HG03139 (cell line): ENCODE data around the gene DLGAP4.

Experiments
- ATAC-seq: cut with Tn5 transposase; IDR thresholded peaks from one replicate; pipeline ENCODE4 v1.9.1; 2021; ENCODE audit not compliant: unreplicated experiment

Gene DLGAP4

GRCh38 chr20:36305602-36306551, at the start of gene DLGAP4:
Gene DLGAP4, plus strand, starts transcription at chr20:36306339. Its CDS starts 125,379 bp downstream, at chr20:36431718.
- ATAC-seq: no peak

GRCh38 chr20:36259177-36260061, 46.7 kb upstream of the DLGAP4 start:
- no peak for ATAC-seq

DNA sequence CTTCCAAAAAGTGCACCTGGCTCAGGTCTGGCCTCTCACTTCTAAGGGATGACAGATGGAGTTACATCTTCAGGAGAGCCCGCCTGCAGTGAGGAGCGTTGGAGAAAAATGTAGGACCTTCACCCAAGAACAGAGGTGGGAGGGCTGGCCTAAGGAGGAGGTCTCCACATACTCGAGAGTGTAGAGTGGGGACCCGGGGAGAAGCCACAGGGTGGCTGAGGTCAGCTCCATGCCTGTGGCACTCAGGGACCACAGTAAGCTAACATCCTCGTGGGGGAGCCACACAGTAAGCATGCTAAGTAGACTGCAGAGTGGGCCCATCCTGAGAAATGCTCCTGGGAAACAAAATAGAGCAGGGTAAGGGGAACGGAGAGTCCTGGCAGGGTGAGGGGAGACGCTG, 45.8 kb upstream of the DLGAP4 start:
- no peak for ATAC-seq

DNA sequence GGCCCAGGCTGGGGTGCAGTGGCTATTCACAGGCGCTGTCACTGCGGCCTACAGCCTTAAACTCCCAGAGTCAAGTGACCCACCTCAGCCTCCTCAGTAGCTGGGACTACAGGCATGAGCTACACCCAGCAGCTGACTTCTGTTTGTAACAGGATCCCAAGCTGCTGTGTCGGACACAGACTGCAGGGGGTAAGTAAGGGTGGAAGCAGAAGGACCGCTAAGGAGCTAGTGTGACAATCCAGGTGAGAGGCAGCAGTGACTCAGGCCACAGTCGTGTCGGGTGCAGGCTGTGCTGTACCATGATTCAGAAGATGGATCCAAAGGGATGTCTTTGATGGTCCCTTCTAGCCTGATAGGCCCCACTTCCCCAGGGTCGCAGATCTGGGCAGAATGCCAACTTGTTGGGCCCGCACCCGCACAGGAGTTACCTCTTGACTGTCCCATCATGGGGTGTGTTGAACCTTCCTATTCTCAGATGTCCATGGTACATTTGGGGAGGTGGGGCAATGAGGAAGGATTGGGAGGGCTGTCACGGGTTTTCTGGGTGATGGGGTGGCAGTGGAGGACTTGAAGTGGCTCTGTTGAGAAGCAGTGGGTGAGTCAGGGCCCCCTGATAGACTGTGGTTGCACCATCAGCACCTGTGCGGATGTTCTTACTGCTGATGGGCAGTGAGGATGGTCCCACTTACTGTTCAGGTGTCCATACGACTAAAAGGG, 44.6 kb upstream of the DLGAP4 start:
- ATAC-seq: no peak

- no peak for ATAC-seq
Observed at GRCh38 chr20:36262440-36262839, 43.7 kb upstream of the DLGAP4 start.

DNA sequence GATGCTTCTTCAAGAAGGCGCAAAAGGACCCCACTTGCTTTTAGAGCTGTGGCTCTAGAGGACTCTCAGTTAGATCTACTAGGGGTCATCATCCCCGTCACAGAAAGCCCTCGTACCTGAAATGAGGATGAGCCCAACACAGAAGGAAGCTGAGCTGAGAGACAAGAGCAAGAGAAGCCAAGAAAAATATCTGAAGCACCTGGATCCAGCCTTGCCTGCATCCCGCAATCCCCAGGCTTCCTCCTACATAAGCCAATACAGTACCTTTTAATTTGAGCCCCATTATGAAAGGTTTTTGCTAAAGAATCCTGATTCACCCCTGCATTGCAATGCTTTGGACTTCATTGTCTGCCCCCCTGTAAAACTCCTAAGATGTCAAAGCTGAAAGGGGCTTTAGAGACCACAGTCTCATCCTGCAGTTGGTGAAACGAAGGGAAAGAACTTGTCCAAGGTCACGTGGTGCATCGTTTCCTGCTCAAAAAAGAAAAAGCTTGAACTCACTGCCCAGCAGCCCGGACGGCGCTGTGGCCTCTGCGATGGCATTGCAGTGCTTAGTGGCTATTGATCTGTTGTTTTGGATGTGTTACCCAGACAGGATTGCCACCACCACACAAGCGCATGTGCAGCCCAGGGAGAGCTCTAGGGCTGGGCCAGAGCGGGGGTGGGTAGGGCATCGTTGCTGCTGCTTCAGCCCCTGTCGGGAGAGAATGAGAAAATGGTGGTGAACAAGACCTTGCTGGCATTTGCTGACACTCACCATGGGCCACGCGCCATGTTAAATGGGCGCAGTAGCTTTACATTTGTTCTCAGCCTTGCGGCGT, 41.5 kb upstream of the DLGAP4 start:
- ATAC-seq: no peak

- ATAC-seq: no peak
Observed at GRCh38 chr20:36266189-36266588, 40.0 kb upstream of the DLGAP4 start.

DNA sequence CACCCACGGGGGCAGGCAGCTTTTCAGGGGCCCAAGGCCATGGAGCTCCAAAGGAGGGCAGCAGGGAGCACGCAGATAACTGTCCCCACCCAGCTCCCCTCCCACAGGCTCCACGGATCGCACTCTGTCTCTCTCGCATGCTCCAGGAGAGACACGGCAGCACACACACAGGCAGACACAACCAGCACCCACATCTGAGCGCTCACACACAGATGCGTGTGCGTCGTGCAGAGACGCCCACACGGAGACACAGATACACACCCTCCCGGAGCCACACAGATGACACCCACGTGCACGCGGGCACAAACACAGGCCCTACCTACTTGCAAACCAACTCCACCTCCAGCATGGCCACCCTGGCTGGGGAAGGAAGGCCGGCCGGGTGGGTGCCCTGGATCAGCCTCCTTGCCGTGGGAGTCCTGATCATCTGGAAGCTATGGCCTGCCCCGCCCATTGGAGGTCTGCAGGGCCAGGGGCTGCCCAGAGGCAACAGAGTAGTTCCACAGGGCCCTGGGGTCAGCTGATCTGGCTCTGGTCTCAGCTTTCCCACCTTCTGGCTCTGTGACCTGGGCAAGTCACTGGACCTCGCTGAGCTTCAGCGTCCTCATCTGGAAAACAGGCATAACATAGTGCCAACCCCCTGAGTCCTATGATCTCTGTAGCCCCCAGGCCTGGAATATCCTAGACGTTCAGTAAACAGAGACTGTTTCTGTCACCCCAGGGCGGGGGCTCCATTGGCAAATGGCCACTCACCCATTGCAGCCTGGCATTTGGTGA, 38.3 kb upstream of the DLGAP4 start:
- no peak for ATAC-seq

GRCh38 chr20:36268440-36269342, 37.4 kb upstream of the DLGAP4 start:
- ATAC-seq: no peak

DNA sequence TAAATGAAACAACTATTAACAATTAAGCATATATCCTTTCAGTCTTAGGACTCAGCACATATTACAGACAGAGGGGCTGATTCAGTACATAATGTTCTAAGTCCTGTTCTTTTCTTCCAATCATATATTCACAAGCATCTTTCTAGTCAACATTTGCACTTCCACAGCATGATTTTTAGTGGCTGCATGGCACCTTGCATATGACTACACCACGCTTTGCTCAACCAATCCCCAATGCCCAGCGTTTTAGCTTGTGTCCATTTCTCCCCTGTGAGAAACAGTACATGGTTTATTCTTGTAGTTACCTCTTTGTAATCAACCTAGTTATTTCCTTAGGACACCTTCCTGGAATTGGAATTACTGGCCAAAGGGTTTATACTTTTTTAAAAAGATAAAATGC, 36.6 kb upstream of the DLGAP4 start:
- ATAC-seq: no peak

GRCh38 chr20:36270744-36271638, 35.1 kb upstream of the DLGAP4 start:
- ATAC-seq: no peak

- ATAC-seq: no peak
Observed at GRCh38 chr20:36271639-36272546, 34.2 kb upstream of the DLGAP4 start.

DNA sequence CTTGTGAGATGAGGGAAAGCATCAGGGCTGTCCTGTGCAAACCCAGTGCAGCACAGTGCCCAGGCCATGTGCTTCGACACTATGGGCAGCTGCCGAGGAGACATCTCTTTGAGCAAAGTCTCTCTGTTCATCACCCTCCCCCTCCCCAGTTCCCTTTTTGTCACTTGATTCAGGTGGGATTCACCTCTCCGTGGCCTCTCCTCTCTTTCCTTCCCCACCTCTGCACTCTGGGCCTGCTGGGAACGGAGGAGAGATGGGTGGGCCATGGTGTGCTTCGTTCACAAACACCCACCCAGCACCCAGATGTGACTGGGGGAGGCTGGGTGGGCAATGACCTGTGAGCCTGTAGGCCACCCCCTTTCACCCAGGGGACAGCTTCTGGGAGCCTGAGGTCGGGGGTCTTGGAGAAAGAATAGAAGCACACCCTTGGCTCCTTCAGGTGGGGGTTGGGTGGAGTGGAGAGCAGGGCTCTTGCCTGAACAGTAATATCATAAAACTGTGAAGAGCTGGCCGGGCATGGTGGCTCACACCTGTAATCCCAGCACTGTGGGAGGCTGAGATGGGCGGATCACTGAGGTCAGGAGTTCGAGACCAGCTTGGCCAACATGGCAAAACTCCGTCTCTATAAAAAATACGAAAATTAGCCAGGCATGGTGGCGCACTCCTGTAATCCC, 33.5 kb upstream of the DLGAP4 start:
- no peak for ATAC-seq

GRCh38 chr20:36273414-36274180, 32.5 kb upstream of the DLGAP4 start:
- no peak for ATAC-seq

GRCh38 chr20:36274181-36274841, 31.8 kb upstream of the DLGAP4 start:
- no peak for ATAC-seq
